CD8-positive, alpha-beta memory T cell (primary cell): ENCODE measurements around the gene FAF1. TPM values are rescaled to one million over a fixed set of nuclear protein-coding genes. Genes with fewer than 3 reads are reported as not detected.
"Not testable (repeated sequence)": the region's sequence is repeated elsewhere in the genome, so short reads cannot be mapped to it uniquely, and the experiment has no call there.

ENCODE experiments used
- CTCF ChIA-PET: fragments of 350-600 bp; sonication (Branson Sonifier 250); formaldehyde crosslinking; loops from one replicate; lab custom pipeline; 2021; ENCODE audit warnings: antibody characterized with exemption; lab: Charles Lee
- POLR2A ChIA-PET: fragments of 350-600 bp; sonication (Branson Sonifier 250); formaldehyde crosslinking; loops from one replicate; lab custom pipeline; 2021; ENCODE audit warnings: antibody characterized with exemption; lab: Charles Lee
- DNase-seq, 5 donors: peaks; one replicate each; pipeline versions ENCODE4 v3.0.0 to v3.0.0-alpha.2; 2020 to 2022; ENCODE audit warnings: mixed read lengths in 1 of 5
- H3K27ac ChIP-seq: one replicate; pipeline ENCODE4 v1.7.0; 2013; ENCODE audit warnings: low read depth, mild to moderate bottlenecking, low read length, moderate library complexity
- H3K27me3 ChIP-seq: 2 replicates; pipeline ENCODE4 v1.7.0; 2013; ENCODE audit warnings: low read length, mild to moderate bottlenecking; ENCODE audit not compliant: insufficient read depth, poor library complexity, severe bottlenecking
- H3K36me3 ChIP-seq: 2 replicates; pipeline ENCODE4 v1.7.0; 2013; ENCODE audit warnings: mild to moderate bottlenecking, low read length, moderate library complexity; ENCODE audit not compliant: insufficient read depth
- H3K4me1 ChIP-seq: 2 replicates; pipeline ENCODE4 v1.7.0; 2013; ENCODE audit warnings: mild to moderate bottlenecking, low read length, moderate library complexity; ENCODE audit not compliant: insufficient read depth
- H3K4me3 ChIP-seq: 2 replicates; pipeline ENCODE4 v1.7.0; 2013; ENCODE audit warnings: mild to moderate bottlenecking, low read length
- H3K9me3 ChIP-seq: 2 replicates; pipeline ENCODE4 v1.7.0; 2013; ENCODE audit warnings: mild to moderate bottlenecking, low read length
- H3K27ac Mint-ChIP-seq, 8 donors: one replicate each; pipeline ENCODE4 v1.8.0; 2020 to 2021; ENCODE audit warnings: mixed read lengths in 8 of 8, mild to moderate bottlenecking in 6 of 8, inconsistent platforms in 3 of 8, moderate library complexity in 3 of 8
- H3K27me3 Mint-ChIP-seq, 2 donors: one replicate each; pipeline ENCODE4 v1.8.0; 2020 to 2021; ENCODE audit warnings: mixed read lengths in 2 of 2, mild to moderate bottlenecking in 1 of 2, moderate library complexity in 1 of 2
- H3K36me3 Mint-ChIP-seq, 3 donors: one replicate each; pipeline ENCODE4 v1.8.0; 2020 to 2021; ENCODE audit warnings: mixed read lengths in 3 of 3, inconsistent platforms in 1 of 3, mild to moderate bottlenecking in 1 of 3
- H3K4me1 Mint-ChIP-seq, 3 donors: one replicate each; pipeline ENCODE4 v1.8.0; 2020 to 2021; ENCODE audit warnings: mixed read lengths in 3 of 3, inconsistent platforms in 1 of 3, mild to moderate bottlenecking in 1 of 3
- H3K4me3 Mint-ChIP-seq, 7 donors: one replicate each; pipeline ENCODE4 v1.8.0; 2020 to 2021; ENCODE audit warnings: mixed read lengths in 7 of 7, mild to moderate bottlenecking in 6 of 7, moderate library complexity in 4 of 7, inconsistent platforms in 2 of 7
- H3K9me3 Mint-ChIP-seq, 5 donors: one replicate each; pipeline ENCODE4 v1.8.0; 2020 to 2022; ENCODE audit warnings: mixed read lengths in 5 of 5, mild to moderate bottlenecking in 3 of 5, moderate library complexity in 2 of 5, inconsistent platforms in 1 of 5
- polyA plus RNA-seq: library from polyadenylated mRNA; unstranded; fragments of 300-500 nt; fragmentation: Illumina TruSeq; gene quantifications from one replicate; pipeline ENCODE4 v1.2.3, GENCODE V29; 2021
- total RNA-seq, 2 experiments: library from RNA; stranded (reverse); gene quantifications; one replicate each; pipeline ENCODE4 v1.2.3, GENCODE V29; 2021

FAF1 gene
- 10 to 100 TPM; 78.2 to 87.1 TPM for total RNA-seq
- polyA plus RNA-seq, result 66.4 TPM

DNA sequence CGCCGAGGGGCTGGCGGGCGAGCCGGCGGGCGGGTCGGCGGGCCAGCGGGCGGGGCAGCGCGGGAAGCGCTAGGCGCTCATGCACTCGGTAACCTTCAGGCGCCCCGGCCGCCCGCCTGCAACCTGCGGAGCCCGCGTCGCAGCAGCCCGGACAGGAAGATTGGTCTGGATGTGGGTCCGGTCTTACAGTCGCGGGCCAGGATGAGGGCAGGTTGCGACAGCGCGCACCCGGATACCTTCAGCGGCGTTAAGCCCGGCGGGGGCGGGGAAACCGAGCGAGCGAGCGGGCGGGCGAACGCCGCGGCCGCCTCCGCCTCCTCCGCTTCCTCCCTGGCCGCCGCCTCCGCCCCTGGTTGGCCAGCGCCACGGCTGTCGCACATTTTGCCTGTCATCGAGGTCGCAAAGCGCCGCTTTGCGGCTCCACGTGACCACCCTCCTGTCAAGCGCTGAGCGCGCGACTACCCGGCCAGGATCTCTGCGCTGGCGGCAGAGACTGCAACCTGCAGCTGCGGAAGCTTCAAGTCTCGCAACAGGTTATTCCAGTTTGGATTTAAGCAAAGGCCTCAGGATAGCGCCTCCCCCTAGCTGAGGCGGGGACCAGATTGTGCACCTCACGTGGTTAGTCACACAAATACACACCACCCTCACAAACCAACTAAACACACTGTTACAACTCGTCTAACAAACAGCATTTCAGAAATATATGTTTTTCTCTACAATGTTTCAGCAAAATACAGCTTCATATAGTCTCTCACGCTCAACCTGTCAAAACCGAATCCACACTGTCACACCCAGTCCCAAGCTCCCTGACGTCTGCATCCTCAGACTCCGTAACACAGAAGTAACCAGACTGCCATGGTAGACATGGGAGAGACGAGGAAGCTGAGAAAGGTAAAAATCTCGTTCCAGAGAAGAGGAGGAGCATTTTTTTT is at the start of gene FAF1:
Gene FAF1 (minus strand): TSS at position 355 of the 932 bp plus-strand sequence. CDS start 456 bp downstream, outside the sequence.
- DNase-seq, result peak; percentile 96 to 99 (median 98)
- Mint-ChIP-seq H3K27me3 (peaks cover 0 to 4% of the 10 kb centered on the region in 2 donors), H3K27ac (peak within 1 kb of the TSS; percentile 90 to 98 (median 96)), H3K4me1 (peaks cover 18 to 33% (median 21%) of the 10 kb centered on the region in 3 donors), H3K4me3 (peak within 1 kb of the TSS; percentile 80 to 97 (median 93)), H3K9me3 (no peaks in the 10 kb centered on the region), H3K36me3 (peaks cover 0 to 8% (median 0%) of the 10 kb centered on the region in 3 donors)
- H3K36me3 ChIP-seq, result no peaks in the 10 kb centered on the region
- no peaks in the 10 kb centered on the region for H3K27me3 ChIP-seq
- CTCF ChIA-PET, result interaction anchor here (1.0 to 1.5 kb wide), 3 partner anchors 9 to 24 kb away, joined by 3 to 17 read pairs (median 3); partner anchors contain the start of gene CDKN2C
- POLR2A ChIA-PET, result interaction anchor here (0.6 to 3.5 kb wide), 5 partner anchors 9 to 30 kb away, joined by 3 to 43 read pairs (median 3); partner anchors contain the start of gene CDKN2C
- peak within 1 kb of the TSS; percentile 75 for H3K27ac ChIP-seq
- peak within 1 kb of the TSS; percentile 87 for H3K4me3 ChIP-seq
- H3K4me1 ChIP-seq, result peaks cover 11% of the 10 kb centered on the region
- no peaks in the 10 kb centered on the region for H3K9me3 ChIP-seq

DNA sequence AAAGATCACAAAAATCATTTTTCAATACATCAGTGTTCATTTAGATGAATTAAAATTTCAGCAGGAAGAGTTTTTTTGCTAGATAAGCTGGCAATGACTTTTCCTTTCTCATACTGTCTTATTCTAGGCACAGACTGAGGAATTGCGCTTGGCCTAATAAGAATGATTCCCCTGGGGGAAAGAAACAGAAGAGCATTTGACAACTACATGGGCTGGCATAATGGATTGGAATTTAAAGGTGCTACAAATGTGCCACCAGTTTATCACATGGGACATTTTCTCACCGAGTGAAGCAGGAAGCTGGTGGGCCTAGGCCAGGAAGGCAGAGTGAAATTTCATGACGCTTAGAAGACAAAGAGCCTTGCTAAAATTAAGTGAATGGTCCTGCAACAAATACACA is 49.3 kb upstream of the FAF1 start:
- ChIA-PET CTCF (no interaction called here), POLR2A (no interaction called here)
- H3K4me3 ChIP-seq, result no peak overlapping the region
- DNase-seq, result no peak
- no peaks in the 10 kb centered on the region for H3K4me1 ChIP-seq
- no peaks in the 10 kb centered on the region for H3K9me3 ChIP-seq
- Mint-ChIP-seq H3K36me3 (peaks cover 0 to 5% (median 2%) of the 10 kb centered on the region in 3 donors), H3K9me3 (peaks cover 0 to 7% (median 0%) of the 10 kb centered on the region in 5 donors), H3K4me3 (no peak overlapping the region), H3K27ac (no peak overlapping the region), H3K4me1 (no peaks in the 10 kb centered on the region), H3K27me3 (peaks cover 0 to 14% of the 10 kb centered on the region in 2 donors)
- H3K27ac ChIP-seq, result no peak overlapping the region
- H3K36me3 ChIP-seq, result no peaks in the 10 kb centered on the region
- no peaks in the 10 kb centered on the region for H3K27me3 ChIP-seq

DNA sequence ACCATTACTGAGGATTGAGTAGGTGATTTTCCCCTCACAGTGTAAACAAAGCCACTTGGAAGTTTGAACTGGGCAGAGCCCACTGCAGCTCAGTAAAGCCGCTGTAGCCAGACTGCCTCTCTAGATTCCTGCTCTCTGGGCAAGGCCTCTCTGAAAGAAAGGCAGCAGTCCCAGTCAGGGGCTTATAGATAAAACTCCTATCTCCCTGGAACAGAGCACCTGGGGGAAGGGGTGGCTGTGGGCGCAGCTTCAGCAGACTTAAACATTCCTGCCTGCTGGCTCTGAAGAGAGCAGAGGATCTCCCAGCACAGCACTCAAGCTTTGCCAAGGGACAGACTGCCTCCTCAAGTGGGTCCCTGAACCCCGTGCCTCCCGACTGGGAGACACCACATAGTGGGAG is 45.5 kb upstream of the FAF1 start:
- H3K36me3 Mint-ChIP-seq, DNase-seq, H3K4me3 ChIP-seq, H3K27ac ChIP-seq, H3K4me1 Mint-ChIP-seq, H3K27ac Mint-ChIP-seq, H3K36me3 ChIP-seq, H3K4me3 Mint-ChIP-seq, CTCF ChIA-PET, POLR2A ChIA-PET, H3K9me3 Mint-ChIP-seq, H3K4me1 ChIP-seq, H3K9me3 ChIP-seq, H3K27me3 ChIP-seq, H3K27me3 Mint-ChIP-seq: not testable (repeated sequence)

DNA sequence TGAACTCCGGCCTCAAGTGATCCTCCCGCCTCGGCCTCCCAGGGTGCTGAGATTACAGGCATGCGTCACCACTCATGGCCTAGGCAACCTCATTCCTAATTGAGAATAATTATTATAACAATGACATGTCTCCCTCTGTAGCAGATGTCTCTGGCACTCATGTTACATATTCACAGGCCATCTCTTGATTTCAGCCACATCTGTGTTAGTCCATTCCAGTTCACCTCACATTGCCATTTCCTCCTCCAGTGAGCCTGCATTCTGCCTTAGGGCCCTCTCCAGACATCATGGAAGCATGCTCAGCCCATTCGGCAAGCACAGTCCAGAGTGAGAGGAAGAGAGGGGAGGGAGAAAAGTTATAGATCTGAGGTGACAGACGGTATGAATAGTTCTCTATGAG is 42.4 kb upstream of the FAF1 start:
- ChIA-PET CTCF (no interaction called here), POLR2A (no interaction called here)
- no peak overlapping the region for H3K27ac ChIP-seq
- no peaks in the 10 kb centered on the region for H3K4me1 ChIP-seq
- H3K27me3 Mint-ChIP-seq, result peaks cover 0 to 9% of the 10 kb centered on the region in 2 donors
- H3K9me3 Mint-ChIP-seq, result no peaks in the 10 kb centered on the region
- DNase-seq, result no peak
- no peaks in the 10 kb centered on the region for H3K4me1 Mint-ChIP-seq
- no peaks in the 10 kb centered on the region for H3K36me3 ChIP-seq
- no peaks in the 10 kb centered on the region for H3K9me3 ChIP-seq
- H3K27ac Mint-ChIP-seq, result no peak overlapping the region
- H3K4me3 ChIP-seq, result no peak overlapping the region
- no peaks in the 10 kb centered on the region for H3K27me3 ChIP-seq
- H3K4me3 Mint-ChIP-seq, result no peak overlapping the region
- no peaks in the 10 kb centered on the region for H3K36me3 Mint-ChIP-seq

DNA sequence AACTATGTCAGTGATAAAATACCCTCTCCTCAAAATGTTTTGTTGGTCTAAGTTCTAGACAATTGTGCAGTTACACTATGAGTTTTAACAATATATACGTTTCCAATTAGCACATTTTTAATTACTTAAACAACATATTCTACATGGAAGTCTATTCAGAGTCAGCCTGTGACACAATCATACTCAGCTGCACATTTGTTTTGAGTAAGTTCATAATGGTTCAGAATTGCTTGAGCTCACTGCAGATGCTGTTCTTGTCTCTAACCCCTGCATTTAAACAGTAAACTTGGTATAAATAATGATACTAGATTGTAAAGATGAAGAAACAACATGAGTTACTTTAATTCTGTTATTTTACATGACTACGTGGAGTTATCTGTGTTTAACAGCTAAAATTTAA is 40.6 kb upstream of the FAF1 start:
- H3K36me3 Mint-ChIP-seq, result no peaks in the 10 kb centered on the region
- no peaks in the 10 kb centered on the region for H3K4me1 Mint-ChIP-seq
- Histone ChIP-seq H3K4me3 (no peak overlapping the region), H3K4me1 (no peaks in the 10 kb centered on the region), H3K9me3 (no peaks in the 10 kb centered on the region), H3K27me3 (no peaks in the 10 kb centered on the region), H3K36me3 (no peaks in the 10 kb centered on the region), H3K27ac (no peak overlapping the region)
- H3K9me3 Mint-ChIP-seq, result no peaks in the 10 kb centered on the region
- ChIA-PET CTCF (no interaction called here), POLR2A (no interaction called here)
- peaks cover 0 to 12% of the 10 kb centered on the region in 2 donors for H3K27me3 Mint-ChIP-seq
- no peak for DNase-seq
- no peak overlapping the region for H3K27ac Mint-ChIP-seq
- H3K4me3 Mint-ChIP-seq, result no peak overlapping the region

DNA sequence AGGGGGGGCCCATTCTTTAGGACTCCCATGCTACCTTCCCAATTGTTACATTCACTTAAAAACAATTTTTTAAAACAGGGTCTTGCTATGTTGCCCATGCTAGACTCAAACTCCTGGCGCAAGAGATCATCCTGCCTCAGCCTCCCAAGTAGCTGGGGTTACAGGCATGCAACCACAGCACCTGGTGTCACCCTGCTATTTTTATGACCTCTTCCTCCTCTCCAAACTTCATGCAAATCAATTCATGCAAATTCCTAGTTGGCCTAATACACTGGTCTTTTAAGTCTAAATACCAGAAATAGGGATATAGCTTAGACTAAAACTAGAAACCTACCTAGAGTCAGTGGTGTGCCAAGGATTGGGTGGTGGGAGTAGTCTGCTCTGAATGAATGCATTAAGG is 40.1 kb upstream of the FAF1 start:
- no peaks in the 10 kb centered on the region for H3K4me1 ChIP-seq
- Mint-ChIP-seq H3K27ac (no peak overlapping the region), H3K27me3 (peaks cover 0 to 12% of the 10 kb centered on the region in 2 donors), H3K9me3 (no peaks in the 10 kb centered on the region), H3K4me1 (no peaks in the 10 kb centered on the region), H3K36me3 (no peaks in the 10 kb centered on the region), H3K4me3 (no peak overlapping the region)
- ChIA-PET CTCF (no interaction called here), POLR2A (no interaction called here)
- no peaks in the 10 kb centered on the region for H3K36me3 ChIP-seq
- H3K4me3 ChIP-seq, result no peak overlapping the region
- no peak for DNase-seq
- no peak overlapping the region for H3K27ac ChIP-seq
- H3K27me3 ChIP-seq, result no peaks in the 10 kb centered on the region
- no peaks in the 10 kb centered on the region for H3K9me3 ChIP-seq

DNA sequence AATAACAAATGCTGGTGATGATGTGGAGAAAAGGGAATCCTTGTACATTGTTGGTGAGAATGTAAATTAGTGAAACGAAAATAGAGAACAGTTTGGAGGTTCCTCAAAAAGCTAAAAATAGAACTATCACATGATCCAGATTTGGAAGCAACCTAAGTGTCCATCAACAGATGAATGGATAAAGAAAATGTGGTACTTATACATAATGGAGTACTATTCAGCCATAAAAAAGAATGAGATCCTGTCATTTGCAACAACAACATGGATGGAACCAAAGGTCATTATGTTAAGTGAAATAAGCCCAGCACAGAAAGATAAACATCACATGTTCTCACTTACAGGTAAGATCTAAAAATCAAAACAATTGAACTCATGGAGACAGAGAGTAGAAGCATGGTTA is 39.3 kb upstream of the FAF1 start:
- H3K27ac ChIP-seq, H3K36me3 ChIP-seq, H3K9me3 Mint-ChIP-seq, H3K4me1 ChIP-seq, DNase-seq, H3K27ac Mint-ChIP-seq, POLR2A ChIA-PET, H3K27me3 ChIP-seq, H3K4me3 ChIP-seq, CTCF ChIA-PET, H3K9me3 ChIP-seq, H3K4me1 Mint-ChIP-seq, H3K36me3 Mint-ChIP-seq, H3K4me3 Mint-ChIP-seq, H3K27me3 Mint-ChIP-seq: not testable (repeated sequence)

DNA sequence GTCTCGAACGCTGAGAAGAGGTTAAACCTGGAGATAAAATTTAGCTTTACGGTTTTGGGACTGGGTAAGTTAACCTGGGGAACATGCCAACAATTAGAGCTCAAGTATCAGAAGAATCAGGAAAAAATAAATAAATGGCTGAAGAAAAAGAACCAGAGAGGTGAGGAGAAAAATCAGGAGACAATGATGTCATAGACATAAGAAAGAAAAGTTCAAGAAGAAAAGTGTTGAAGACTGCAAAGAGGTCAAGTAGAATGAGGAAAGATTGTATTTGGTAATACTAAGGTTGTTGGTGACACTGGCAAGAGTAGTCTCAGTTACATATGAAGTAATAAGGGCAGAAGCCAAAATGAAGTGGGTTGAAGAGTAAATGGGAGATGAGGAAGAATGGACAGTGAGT is 36.0 kb upstream of the FAF1 start:
- Mint-ChIP-seq H3K36me3 (no peaks in the 10 kb centered on the region), H3K9me3 (no peaks in the 10 kb centered on the region), H3K4me3 (no peak overlapping the region), H3K27ac (no peak overlapping the region), H3K4me1 (no peaks in the 10 kb centered on the region), H3K27me3 (peaks cover 7 to 21% of the 10 kb centered on the region in 2 donors)
- Histone ChIP-seq H3K27ac (no peak overlapping the region), H3K27me3 (peaks cover 4% of the 10 kb centered on the region), H3K4me1 (no peaks in the 10 kb centered on the region), H3K4me3 (no peak overlapping the region), H3K9me3 (no peaks in the 10 kb centered on the region), H3K36me3 (no peaks in the 10 kb centered on the region)
- ChIA-PET CTCF (interaction anchor here (1.7 kb wide), 1 partner anchor 28 kb away, joined by 4 read pairs; no protein-coding TSS in a partner anchor), POLR2A (no interaction called here)
- DNase-seq, result no peak
